SW 1271 (cell line): ENCODE data around the gene PDE8B.

Experiments
- DNase-seq, 2 experiments: peaks; one replicate each; lab custom pipeline; 2025; lab: John Stamatoyannopoulos, UW

PDE8B gene

GRCh38 chr5:77325921-77326541, 115.6 kb downstream of the PDE8B start:
- DNase-seq: no peak

GRCh38 chr5:77326986-77327734, 116.7 kb downstream of the PDE8B start:
- no peak for DNase-seq

- no peak for DNase-seq
Measured at GRCh38 chr5:77328930-77329647, 118.6 kb downstream of the PDE8B start.

- DNase-seq: no peak
Measured at GRCh38 chr5:77329664-77330430, 119.4 kb downstream of the PDE8B start.

- DNase-seq: no peak
Measured at GRCh38 chr5:77333036-77333435, 122.6 kb downstream of the PDE8B start.

GRCh38 chr5:77333451-77334123, 123.1 kb downstream of the PDE8B start:
- no peak for DNase-seq

- no peak for DNase-seq
Measured at GRCh38 chr5:77337246-77337645, 126.8 kb downstream of the PDE8B start.

GRCh38 chr5:77337686-77338085, 127.2 kb downstream of the PDE8B start:
- no peak for DNase-seq

GRCh38 chr5:77339337-77339890, 128.9 kb downstream of the PDE8B start:
- DNase-seq: no peak

- DNase-seq: no peak
Measured at GRCh38 chr5:77343165-77343564, 132.7 kb downstream of the PDE8B start.

GRCh38 chr5:77347435-77348098, 137.1 kb downstream of the PDE8B start:
- no peak for DNase-seq

GRCh38 chr5:77353251-77353650, 142.8 kb downstream of the PDE8B start:
- no peak for DNase-seq

GRCh38 chr5:77354454-77354853, 144.0 kb downstream of the PDE8B start:
- no peak for DNase-seq

GRCh38 chr5:77355080-77355479, 144.6 kb downstream of the PDE8B start:
- no peak for DNase-seq

GRCh38 chr5:77355751-77356150, 145.3 kb downstream of the PDE8B start:
- DNase-seq: no peak

GRCh38 chr5:77356740-77357139, 146.3 kb downstream of the PDE8B start:
- no peak for DNase-seq

- DNase-seq: no peak
Measured at GRCh38 chr5:77358255-77359205, 148.1 kb downstream of the PDE8B start.

GRCh38 chr5:77359231-77359630, 148.8 kb downstream of the PDE8B start:
- DNase-seq: no peak

GRCh38 chr5:77360381-77360780, 149.9 kb downstream of the PDE8B start:
- no peak for DNase-seq

- no peak for DNase-seq
Measured at GRCh38 chr5:77360973-77361372, 150.5 kb downstream of the PDE8B start.
